Activated CD8-positive, alpha-beta T cell treated with anti-CD3 and anti-CD28 coated beads for 36 hours (primary cell): Measurements from ENCODE around the gene GADD45A. TPM values are rescaled to one million over a fixed set of nuclear protein-coding genes. Genes with fewer than 3 reads are reported as not detected.

Source experiments
- ATAC-seq: fragments of 200-7000 bp; cut with Tn5 transposase; one replicate; pipeline ENCODE4 v1.10.0; 2021; ENCODE audit warnings: mild to moderate bottlenecking, moderate library complexity
- CTCF ChIA-PET: fragments of 350-600 bp; sonication (Branson Sonifier 250); formaldehyde crosslinking; loops from one replicate; lab custom pipeline; 2021; ENCODE audit warnings: antibody characterized with exemption; lab: Charles Lee
- POLR2A ChIA-PET: fragments of 350-600 bp; sonication (Branson Sonifier 250); formaldehyde crosslinking; loops from one replicate; lab custom pipeline; 2021; ENCODE audit warnings: antibody characterized with exemption; lab: Charles Lee
- DNase-seq: peaks from one replicate; pipeline ENCODE4 v3.0.0-alpha.2; 2020
- H3K27ac Mint-ChIP-seq: one replicate; pipeline ENCODE4 v1.8.0; 2021; ENCODE audit warnings: mild to moderate bottlenecking, mixed read lengths
- H3K27me3 Mint-ChIP-seq: one replicate; pipeline ENCODE4 v1.8.0; 2021; ENCODE audit warnings: mixed read lengths
- H3K36me3 Mint-ChIP-seq: one replicate; pipeline ENCODE4 v1.8.0; 2021; ENCODE audit warnings: low read depth, mixed read lengths
- H3K4me1 Mint-ChIP-seq: one replicate; pipeline ENCODE4 v1.8.0; 2021; ENCODE audit warnings: low read depth, mixed read lengths
- H3K4me3 Mint-ChIP-seq: one replicate; pipeline ENCODE4 v1.8.0; 2021; ENCODE audit warnings: mild to moderate bottlenecking, moderate library complexity, mixed read lengths
- H3K9me3 Mint-ChIP-seq: one replicate; pipeline ENCODE4 v1.8.0; 2021; ENCODE audit warnings: mixed read lengths
- intact Hi-C: fragments of 100-400 bp; cut with micrococcal nuclease; formaldehyde crosslinking; loops from one replicate; pipeline ENCODE4 v1.10.0; 2022
- total RNA-seq, 2 experiments: library from RNA; stranded (reverse); gene quantifications; one replicate each; pipeline ENCODE4 v1.2.3, GENCODE V29; 2021
- TF ChIP-seq, protein P1 (sequence below): fragments of 200-600 bp; IDR thresholded peaks from one replicate; pipeline ENCODE4 v1.8.0; 2022; ENCODE audit warnings: antibody characterized with exemption, mild to moderate bottlenecking

Gene GADD45A
- total RNA-seq, 2 experiments from 2014 or later = 33.5 to 34.3 TPM

- intact Hi-C loops = no loop called here
- Mint-ChIP-seq H3K4me1 (peaks cover 22% of the 10 kb centered on the region), H3K36me3 (no peaks in the 10 kb centered on the region), H3K9me3 (no peaks in the 10 kb centered on the region), H3K27me3 (peaks cover 3% of the 10 kb centered on the region), H3K4me3 (no peak overlapping the region), H3K27ac (no peak overlapping the region)
- ChIA-PET POLR2A (no interaction called here), CTCF (interaction anchor here (1.0 to 2.3 kb wide), 5 partner anchors 28 to 196 kb away, joined by 3 to 6 read pairs (median 3); no protein-coding TSS in a partner anchor)
- DNase-seq (no peak), ATAC-seq (no peak)
- TF ChIP-seq, protein P1, sequence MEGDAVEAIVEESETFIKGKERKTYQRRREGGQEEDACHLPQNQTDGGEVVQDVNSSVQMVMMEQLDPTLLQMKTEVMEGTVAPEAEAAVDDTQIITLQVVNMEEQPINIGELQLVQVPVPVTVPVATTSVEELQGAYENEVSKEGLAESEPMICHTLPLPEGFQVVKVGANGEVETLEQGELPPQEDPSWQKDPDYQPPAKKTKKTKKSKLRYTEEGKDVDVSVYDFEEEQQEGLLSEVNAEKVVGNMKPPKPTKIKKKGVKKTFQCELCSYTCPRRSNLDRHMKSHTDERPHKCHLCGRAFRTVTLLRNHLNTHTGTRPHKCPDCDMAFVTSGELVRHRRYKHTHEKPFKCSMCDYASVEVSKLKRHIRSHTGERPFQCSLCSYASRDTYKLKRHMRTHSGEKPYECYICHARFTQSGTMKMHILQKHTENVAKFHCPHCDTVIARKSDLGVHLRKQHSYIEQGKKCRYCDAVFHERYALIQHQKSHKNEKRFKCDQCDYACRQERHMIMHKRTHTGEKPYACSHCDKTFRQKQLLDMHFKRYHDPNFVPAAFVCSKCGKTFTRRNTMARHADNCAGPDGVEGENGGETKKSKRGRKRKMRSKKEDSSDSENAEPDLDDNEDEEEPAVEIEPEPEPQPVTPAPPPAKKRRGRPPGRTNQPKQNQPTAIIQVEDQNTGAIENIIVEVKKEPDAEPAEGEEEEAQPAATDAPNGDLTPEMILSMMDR = no peak
Observed at GRCh38 chr1:67731322-67731721, 46.3 kb downstream of the GADD45A start.

DNA sequence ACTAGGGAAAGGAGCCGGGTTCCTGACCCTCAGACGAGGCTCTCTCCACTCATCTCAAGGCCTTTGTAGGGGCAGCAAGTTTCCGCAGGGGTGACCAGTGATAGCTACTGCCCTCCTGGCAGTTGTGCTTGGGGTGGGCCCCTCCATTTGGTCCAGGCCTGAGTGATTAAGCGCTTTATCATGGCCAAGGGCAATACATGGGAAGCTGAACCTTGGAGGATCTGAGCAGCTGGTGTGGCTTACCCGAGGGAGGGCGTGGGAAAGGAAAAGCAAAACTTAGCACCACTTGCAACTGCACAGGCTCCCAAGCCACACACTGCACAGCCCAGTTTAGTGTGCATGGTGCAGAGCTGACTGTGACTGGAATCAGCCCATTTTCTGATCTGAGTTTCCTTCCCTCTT lies 47.8 kb downstream of the GADD45A start:
- ChIA-PET POLR2A (no interaction called here), CTCF (interaction anchor here (1.9 kb wide), 1 partner anchor 28 kb away, joined by 6 read pairs; no protein-coding TSS in a partner anchor)
- Mint-ChIP-seq H3K27me3 (peaks cover 3% of the 10 kb centered on the region), H3K4me1 (peaks cover 26% of the 10 kb centered on the region), H3K36me3 (no peaks in the 10 kb centered on the region), H3K9me3 (no peaks in the 10 kb centered on the region), H3K27ac (no peak overlapping the region), H3K4me3 (no peak overlapping the region)
- intact Hi-C loops = no loop called here
- DNase-seq (no peak), ATAC-seq (no peak)
- TF ChIP-seq, protein P1 = no peak

- Mint-ChIP-seq H3K36me3 (no peaks in the 10 kb centered on the region), H3K4me1 (peaks cover 26% of the 10 kb centered on the region), H3K27ac (no peak overlapping the region), H3K4me3 (no peak overlapping the region), H3K9me3 (no peaks in the 10 kb centered on the region), H3K27me3 (peaks cover 3% of the 10 kb centered on the region)
- POLR2A ChIA-PET = interaction anchor here (1.0 kb wide), 1 partner anchor 10 kb away, joined by 3 read pairs; no protein-coding TSS in a partner anchor
- DNase-seq (no peak), ATAC-seq (no peak)
- CTCF ChIA-PET = interaction anchor here (1.4 to 1.6 kb wide), 2 partner anchors 27 to 49 kb away, joined by 4 to 5 read pairs; partner anchors contain the start of gene GADD45A
- intact Hi-C loops = no loop called here
- TF ChIP-seq, protein P1 = no peak
Observed at GRCh38 chr1:67733681-67734322, 48.8 kb downstream of the GADD45A start.

GRCh38 chr1:67734323-67734690 lies 49.3 kb downstream of the GADD45A start:
- POLR2A ChIA-PET = interaction anchor here (1.0 kb wide), 1 partner anchor 10 kb away, joined by 3 read pairs; no protein-coding TSS in a partner anchor
- Mint-ChIP-seq H3K36me3 (no peaks in the 10 kb centered on the region), H3K9me3 (no peaks in the 10 kb centered on the region), H3K4me3 (no peak overlapping the region), H3K4me1 (peaks cover 26% of the 10 kb centered on the region), H3K27ac (no peak overlapping the region), H3K27me3 (no peaks in the 10 kb centered on the region)
- intact Hi-C loops = no loop called here
- TF ChIP-seq, protein P1 = no peak
- ATAC-seq = no peak
- DNase-seq = no peak
- CTCF ChIA-PET = interaction anchor here (1.4 to 1.6 kb wide), 2 partner anchors 26 to 50 kb away, joined by 4 to 5 read pairs; partner anchors contain the start of gene GADD45A

GRCh38 chr1:67735206-67735605 lies 50.2 kb downstream of the GADD45A start:
- DNase-seq (no peak), ATAC-seq (no peak)
- H3K4me1 Mint-ChIP-seq = peaks cover 21% of the 10 kb centered on the region
- H3K9me3 Mint-ChIP-seq = no peaks in the 10 kb centered on the region
- TF ChIP-seq, protein P1 = no peak
- ChIA-PET POLR2A (interaction anchor here (0.9 kb wide), 1 partner anchor 12 kb away, joined by 3 read pairs; no protein-coding TSS in a partner anchor), CTCF (interaction anchor here (1.6 to 3.7 kb wide), 2 partner anchors 25 to 51 kb away, joined by 5 to 22 read pairs; partner anchors contain the start of gene GADD45A)
- intact Hi-C loops = loop anchor here (5.0 kb wide), 1 partner anchor 48 kb away; the partner anchor contains the start of gene GADD45A
- no peak overlapping the region for H3K4me3 Mint-ChIP-seq
- no peaks in the 10 kb centered on the region for H3K36me3 Mint-ChIP-seq
- H3K27ac Mint-ChIP-seq = no peak overlapping the region
- no peaks in the 10 kb centered on the region for H3K27me3 Mint-ChIP-seq
